C4-2B (cell line): Measurements from ENCODE around the gene MAP3K6.

Experiments
- H3K27ac ChIP-seq: fragments of 450-650 bp; 2 replicates; pipeline ENCODE4 v1.5.1; 2017
- CTCF ChIP-seq: fragments of 450-650 bp; conservative IDR thresholded peaks from 2 replicates; pipeline ENCODE4 v1.5.1; 2017; ENCODE audit warnings: mild to moderate bottlenecking
- ZFX ChIP-seq: fragments of 450-650 bp; IDR thresholded peaks from 2 replicates; pipeline ENCODE4 v1.6.1; 2017

MAP3K6 gene

GRCh38 chr1:27380224-27380623 is 13.5 kb upstream of the MAP3K6 start:
- H3K27ac ChIP-seq, result no peak overlapping the region
- TF ChIP-seq ZFX (no peak), CTCF (no peak)

GRCh38 chr1:27379564-27380122 is 12.9 kb upstream of the MAP3K6 start:
- no peak overlapping the region for H3K27ac ChIP-seq
- no peak for TF ChIP-seq ZFX
- no peak for TF ChIP-seq CTCF

GRCh38 chr1:27377760-27378495 is 11.2 kb upstream of the MAP3K6 start:
- no peak for TF ChIP-seq CTCF
- no peak for TF ChIP-seq ZFX
- H3K27ac ChIP-seq, result no peak overlapping the region

- TF ChIP-seq ZFX, result no peak
- no peak for TF ChIP-seq CTCF
- H3K27ac ChIP-seq, result no peak within 1 kb of the TSS
Observed at GRCh38 chr1:27374362-27375086, 7.8 kb upstream of the MAP3K6 start, which contains the start of gene FCN3. Gene FCN3 (minus strand): TSS chr1:27374824. CDS start chr1:27374818, 6 bp downstream.

GRCh38 chr1:27372808-27373690 is 6.3 kb upstream of the MAP3K6 start:
- no peak overlapping the region for H3K27ac ChIP-seq
- no peak for TF ChIP-seq ZFX
- TF ChIP-seq CTCF, result no peak

GRCh38 chr1:27372022-27372807 is 5.5 kb upstream of the MAP3K6 start:
- no peak overlapping the region for H3K27ac ChIP-seq
- TF ChIP-seq CTCF, result no peak
- no peak for TF ChIP-seq ZFX
